Hematopoietic multipotent progenitor cell treated with erythropoietin and hydrocortisone succinate and interleukin-3 and kit ligand, for 15 days (in vitro differentiated cells): ENCODE results near the gene GINS1.
"Not testable (repeated sequence)": the region's sequence is repeated elsewhere in the genome, so short reads cannot be mapped to it uniquely, and the experiment has no call there.

ENCODE experiments used
- DNase-seq: peaks from one replicate; pipeline ENCODE4 v3.0.0-alpha.2; 2015; ENCODE audit warnings: low spot score

GINS1 gene

GRCh38 chr20:25389858-25390537 is 17.5 kb upstream of the GINS1 start:
- DNase-seq = no peak

- peak; percentile 94 for DNase-seq
Observed at GRCh38 chr20:25390538-25391528, 16.6 kb upstream of the GINS1 start, which contains the start of gene ABHD12. Gene ABHD12, minus strand, starts transcription at chr20:25390835. Its CDS starts 132 bp downstream, at chr20:25390703.

DNA sequence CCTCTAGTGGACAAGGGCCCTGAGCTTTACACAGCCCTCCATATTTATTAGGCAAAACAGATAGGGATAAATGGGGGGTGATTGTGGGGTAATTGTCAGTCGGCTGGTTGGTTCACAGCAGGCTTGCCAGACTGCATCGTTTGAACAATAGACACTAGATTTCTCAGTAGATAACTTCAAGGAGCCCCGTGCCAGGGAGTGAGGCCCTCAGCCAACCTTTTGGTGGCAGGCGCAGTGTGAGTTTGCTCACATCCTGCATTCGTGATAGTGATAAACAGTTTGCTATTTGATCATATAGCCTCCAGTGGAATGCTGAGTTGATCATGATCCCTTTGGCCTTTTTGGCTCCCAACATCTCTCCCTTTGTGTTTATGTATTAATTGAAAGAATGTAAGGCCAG is 13.2 kb upstream of the GINS1 start:
- DNase-seq = no peak

GRCh38 chr20:25394996-25395395 is 12.5 kb upstream of the GINS1 start:
- no peak for DNase-seq

DNA sequence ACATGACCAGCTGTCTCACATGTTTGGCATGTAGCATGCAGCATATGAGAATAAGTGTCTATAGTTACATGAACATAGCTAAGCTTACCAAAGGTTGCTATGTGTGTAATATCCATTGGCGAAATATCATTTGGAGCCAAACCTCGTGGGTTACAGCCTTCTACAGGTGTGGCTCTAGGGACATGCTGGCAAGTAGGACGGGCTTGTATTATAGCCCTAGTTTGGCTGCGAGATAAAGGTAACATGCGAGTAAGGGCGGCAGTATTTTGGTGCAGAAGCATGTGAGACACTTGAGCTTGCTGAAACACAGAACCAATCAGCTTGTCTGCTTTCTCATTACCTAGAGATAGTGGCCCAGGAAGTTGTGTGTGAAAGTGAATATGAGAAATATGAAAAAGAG is 10.4 kb upstream of the GINS1 start:
- no peak for DNase-seq

DNA sequence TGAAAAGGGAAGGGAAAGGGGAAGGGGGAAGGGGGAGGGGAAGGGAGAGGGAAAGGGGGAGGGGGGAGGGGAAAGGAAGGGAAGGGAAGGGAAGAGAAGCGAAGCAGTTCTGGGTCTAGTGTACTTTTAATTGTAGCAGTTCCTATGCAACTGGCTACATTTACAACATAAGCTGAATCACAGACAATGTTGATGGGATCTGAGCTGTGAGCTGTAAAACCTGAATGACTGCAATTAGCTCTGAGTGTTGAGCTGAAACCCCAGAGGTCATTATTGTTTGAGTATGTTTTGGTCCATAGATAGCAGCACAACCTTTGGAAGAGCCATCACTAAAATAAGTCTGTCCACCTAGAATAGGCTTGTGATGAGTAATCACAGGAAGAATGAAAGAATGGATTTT is 9.7 kb upstream of the GINS1 start:
- DNase-seq = no peak

GRCh38 chr20:25398376-25399036 is 9.0 kb upstream of the GINS1 start:
- no peak for DNase-seq

DNA sequence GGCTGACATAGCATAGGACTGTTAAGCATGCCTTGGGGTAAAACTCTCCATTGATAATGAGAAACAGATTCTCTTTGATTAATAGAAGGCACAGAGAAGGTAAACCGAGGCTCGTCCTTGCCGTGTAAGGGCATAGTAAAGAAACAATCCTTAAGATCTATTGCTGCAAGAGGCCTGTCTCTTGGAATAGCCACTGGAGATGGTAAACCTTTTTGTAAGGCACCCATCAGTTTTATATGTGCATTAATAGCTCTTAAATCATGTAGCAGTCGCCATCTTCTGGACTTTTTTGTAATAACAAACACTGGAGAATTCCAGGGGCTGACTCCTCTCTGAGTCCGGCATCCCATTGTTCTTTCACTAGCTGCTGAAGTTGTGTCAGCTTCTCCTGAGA is 8.4 kb upstream of the GINS1 start:
- peak; percentile 55 for DNase-seq

- DNase-seq = not testable (repeated sequence)
Observed at GRCh38 chr20:25400291-25400732, 7.2 kb upstream of the GINS1 start.

DNA sequence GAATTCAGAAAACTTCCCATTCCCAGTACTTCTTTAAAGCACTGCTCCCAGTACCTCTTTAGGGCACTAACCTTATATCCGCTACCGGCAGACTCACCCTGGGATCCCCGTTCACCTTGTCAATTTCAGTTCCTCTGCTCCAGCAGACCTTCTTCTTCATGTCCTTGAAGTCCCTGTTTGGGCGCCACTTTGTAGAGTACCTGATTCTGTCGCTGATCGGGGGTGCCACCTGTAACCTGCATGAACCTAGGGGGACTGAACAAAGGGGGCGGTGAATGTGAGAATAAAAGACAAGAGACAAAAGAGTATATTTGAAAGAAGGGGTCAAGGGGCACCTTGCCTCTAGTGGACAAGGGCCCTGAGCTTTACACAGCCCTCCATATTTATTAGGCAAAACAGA is 4.9 kb upstream of the GINS1 start:
- DNase-seq = no peak

DNA sequence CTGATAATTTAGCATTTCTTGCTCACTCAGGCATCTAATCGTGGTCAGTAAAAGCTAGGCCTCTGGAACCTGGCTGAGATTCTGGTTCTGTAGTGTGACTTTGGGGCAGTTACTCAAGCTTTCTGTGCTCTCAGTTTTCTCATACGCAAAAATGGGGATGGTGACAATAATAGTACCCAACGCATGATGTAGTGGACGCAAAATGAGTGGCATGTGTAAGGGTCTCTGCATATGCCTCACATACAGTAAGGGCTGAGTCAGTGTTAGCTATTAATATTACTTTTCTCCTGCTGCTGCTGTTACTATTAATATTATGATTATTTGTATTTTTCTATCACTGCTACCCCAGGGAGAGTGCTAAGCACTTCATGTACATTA is 686 bp downstream of the GINS1 start:
- no peak for DNase-seq

DNA sequence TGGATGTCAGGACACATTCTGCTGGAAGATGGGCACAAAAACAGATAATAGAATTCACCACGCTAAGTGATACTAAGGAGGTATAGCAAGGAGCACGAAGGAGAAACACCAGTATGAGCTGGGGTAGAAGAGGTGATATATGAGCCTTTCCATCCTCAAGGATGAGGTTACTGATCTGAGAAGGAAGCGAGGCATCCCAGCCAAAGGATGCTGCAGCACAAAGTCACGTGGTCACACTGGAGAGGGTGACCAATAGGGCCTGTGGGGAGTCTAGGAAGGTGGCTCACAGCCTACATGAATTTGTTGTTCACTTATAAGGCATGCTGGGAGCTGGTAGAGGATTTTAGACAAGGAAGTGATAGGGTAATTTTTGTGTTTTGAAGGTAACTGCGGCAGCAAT is 1.4 kb downstream of the GINS1 start:
- DNase-seq = no peak

GRCh38 chr20:25418776-25419175 is 11.3 kb downstream of the GINS1 start:
- DNase-seq = no peak

DNA sequence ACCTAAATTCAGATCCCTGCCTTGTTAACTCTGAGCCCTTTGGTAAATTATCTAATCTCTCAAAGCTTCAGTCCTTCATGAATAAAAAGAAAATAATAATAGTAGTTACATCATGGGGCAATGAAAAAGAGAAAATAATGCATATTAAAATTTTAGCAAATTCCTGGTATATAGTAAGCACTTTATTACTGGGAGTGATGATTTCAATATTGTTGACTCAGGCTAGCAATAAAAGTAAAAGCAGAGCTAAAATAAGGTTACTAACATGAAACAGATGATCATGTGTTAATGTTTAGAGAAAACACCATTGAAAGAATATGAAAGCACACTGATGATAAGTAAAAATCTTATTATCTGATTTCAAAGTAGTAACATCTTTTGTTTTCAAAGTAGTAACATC is 13.6 kb downstream of the GINS1 start:
- DNase-seq = no peak

DNA sequence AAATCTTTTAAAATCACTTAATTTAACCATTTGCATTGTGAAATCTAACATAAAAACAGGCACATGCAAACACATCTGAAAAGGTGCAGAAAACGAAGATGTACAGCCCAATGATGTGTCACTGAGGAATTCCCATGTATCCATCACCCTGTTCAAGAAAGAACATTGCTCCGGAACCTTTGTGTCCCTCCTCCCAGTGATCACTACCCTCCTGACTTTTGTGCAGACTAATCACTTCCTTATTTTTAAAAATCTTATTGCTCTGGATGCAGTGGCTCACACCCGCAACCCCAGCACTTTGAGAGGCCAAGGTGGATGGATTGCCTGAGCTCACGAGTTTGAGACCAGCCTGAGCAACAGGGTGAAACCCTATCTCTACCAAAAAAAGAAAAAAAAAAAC is 14.6 kb downstream of the GINS1 start:
- DNase-seq = no peak

DNA sequence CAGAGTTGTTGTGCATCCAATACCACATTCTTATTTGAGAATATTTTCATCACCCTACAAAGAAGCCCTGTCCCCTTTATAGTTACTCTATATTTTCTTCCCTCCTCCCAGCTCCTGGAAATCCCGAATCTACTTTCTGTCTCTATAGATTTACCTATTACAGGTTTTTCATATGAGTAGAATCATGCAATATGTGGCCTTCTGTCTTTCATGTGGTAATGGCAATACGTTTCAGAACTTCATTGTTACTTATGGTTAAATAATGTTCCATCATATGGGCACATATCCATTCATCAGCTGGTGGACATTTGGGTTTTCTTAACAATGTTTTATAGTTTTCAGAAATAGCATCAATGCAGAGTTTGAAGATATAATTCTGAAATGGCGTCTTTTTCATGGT is 17.1 kb downstream of the GINS1 start:
- DNase-seq = no peak

GRCh38 chr20:25437153-25437581 is 29.7 kb downstream of the GINS1 start:
- no peak for DNase-seq

GRCh38 chr20:25439328-25439727 is 31.9 kb downstream of the GINS1 start:
- DNase-seq = no peak

- no peak for DNase-seq
Observed at GRCh38 chr20:25444556-25444955, 37.1 kb downstream of the GINS1 start.

GRCh38 chr20:25447671-25448070 is 40.2 kb downstream of the GINS1 start:
- DNase-seq = no peak

DNA sequence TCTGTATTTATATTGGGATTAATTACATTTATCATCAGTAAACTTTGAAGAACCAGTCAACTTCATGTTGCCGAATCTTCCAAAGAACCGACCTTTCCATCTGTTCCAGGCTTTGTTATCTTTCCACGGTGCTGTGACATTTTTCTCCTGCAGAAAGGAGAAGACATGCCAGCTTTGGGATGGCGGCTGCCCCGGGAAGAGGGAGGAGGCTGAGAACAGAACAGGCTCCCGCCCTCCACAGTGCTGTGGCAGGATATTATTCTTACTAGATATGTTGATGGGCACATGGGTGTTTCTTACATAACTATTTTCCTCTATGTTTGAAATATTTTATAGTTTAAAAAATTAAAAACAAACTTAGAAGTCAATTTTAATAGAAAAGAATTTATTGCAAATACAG is 44.9 kb downstream of the GINS1 start:
- no peak for DNase-seq

GRCh38 chr20:25453035-25453810 is 45.8 kb downstream of the GINS1 start:
- DNase-seq = no peak
